ENCODE data around the gene ANO8.

Gene ANO8

DNA sequence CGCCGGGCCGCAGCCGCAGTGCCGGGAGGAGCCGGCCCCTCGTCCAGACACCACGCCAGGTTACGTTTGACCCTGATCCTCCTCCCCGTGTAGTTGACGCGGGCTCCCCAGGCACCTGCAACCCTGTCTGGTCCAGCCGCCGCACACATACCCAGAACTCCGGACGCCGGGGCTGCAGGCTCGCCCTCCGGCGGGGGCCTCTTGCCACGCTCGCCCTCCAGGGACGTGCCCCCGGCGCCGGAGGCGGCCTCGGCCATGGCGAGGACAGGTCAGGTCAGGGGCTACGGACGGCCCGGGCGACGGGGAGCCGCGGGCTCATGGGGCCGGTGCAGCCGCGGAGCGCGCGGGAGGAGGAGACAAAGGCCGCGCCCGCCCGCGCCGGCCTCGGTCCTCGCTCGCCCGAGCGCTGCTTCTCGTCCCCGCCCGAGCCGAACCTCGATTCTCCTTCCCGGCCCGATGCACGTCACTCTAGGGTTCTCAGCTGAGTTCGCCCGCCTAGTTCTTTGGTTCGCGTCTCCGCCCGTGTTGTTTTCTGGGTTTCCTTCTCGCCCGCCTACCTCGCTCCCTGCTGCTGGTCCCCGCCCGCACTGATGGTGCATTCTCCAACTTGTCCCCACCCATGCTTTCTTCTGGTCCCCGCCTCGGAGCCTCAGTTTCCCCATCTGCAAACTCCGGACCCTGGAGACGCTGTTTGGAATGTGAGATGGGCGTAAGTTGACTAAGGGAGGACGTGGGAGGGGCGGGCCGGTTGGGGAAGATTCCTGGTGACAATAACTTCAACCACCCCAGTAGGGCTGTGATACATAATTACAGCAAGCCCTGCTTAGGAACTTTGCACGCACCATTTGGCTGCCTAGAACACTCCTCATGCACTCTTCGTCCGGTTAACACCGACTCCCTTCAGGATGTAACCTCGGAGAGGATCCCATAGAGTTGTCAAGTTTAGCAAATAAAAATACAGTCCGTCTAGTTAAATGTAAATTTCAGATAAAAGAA is at the start of gene ANO8:
ANO8 (minus strand) TSS at position 442 of the 996 bp plus-strand sequence; CDS start at position 257, 185 bp downstream.
- in situ Hi-C loops (cut with HindIII; ENCODE audit: low sequenced_read_pairs), result no loop called here
- peak within 1 kb of the TSS; percentile 63 for H3K4me3 ChIP-seq (ENCODE audit: low read depth, low read length)
- DNase-seq (ENCODE audit: low read depth, low spot score), result peak; percentile 99
- TF ChIP-seq, protein P1, sequence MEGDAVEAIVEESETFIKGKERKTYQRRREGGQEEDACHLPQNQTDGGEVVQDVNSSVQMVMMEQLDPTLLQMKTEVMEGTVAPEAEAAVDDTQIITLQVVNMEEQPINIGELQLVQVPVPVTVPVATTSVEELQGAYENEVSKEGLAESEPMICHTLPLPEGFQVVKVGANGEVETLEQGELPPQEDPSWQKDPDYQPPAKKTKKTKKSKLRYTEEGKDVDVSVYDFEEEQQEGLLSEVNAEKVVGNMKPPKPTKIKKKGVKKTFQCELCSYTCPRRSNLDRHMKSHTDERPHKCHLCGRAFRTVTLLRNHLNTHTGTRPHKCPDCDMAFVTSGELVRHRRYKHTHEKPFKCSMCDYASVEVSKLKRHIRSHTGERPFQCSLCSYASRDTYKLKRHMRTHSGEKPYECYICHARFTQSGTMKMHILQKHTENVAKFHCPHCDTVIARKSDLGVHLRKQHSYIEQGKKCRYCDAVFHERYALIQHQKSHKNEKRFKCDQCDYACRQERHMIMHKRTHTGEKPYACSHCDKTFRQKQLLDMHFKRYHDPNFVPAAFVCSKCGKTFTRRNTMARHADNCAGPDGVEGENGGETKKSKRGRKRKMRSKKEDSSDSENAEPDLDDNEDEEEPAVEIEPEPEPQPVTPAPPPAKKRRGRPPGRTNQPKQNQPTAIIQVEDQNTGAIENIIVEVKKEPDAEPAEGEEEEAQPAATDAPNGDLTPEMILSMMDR (IDR thresholded peaks at IDR 0.05; ENCODE audit: low read depth, low read length), result no peak

- TF ChIP-seq, protein P1 (IDR thresholded peaks at IDR 0.05; ENCODE audit: low read depth, low read length), result no peak
- in situ Hi-C loops (cut with HindIII; ENCODE audit: low sequenced_read_pairs), result no loop called here
- DNase-seq (ENCODE audit: low read depth, low spot score), result no peak
- H3K4me3 ChIP-seq (ENCODE audit: low read depth, low read length), result no peak overlapping the region
These were observed 45.9 kb upstream of the ANO8 start for GRCh38 chr19:17380426-17381138.

DNA sequence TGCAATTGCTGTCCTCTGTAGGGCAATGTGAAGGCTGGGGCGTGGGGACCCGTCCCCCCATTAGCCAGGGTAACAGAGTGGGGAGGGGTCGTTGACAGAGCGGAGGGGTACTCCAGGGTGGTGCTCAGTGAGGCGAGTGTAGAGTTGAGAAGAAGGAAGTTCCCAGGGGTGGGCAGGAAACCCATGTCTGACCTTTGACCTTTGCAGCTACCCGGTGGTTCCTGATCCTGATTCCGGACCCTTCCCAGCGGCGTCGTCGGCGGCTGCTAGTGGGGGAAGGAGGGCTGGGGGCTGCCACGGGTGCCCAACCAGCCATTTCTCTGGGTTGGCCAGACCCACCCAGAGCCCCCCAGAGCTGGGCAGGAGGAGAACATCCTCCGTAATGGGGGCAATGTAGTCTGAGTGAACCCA is 44.6 kb upstream of the ANO8 start:
- TF ChIP-seq, protein P1 (IDR thresholded peaks at IDR 0.05; ENCODE audit: low read depth, low read length), result no peak
- no peak overlapping the region for H3K4me3 ChIP-seq (ENCODE audit: low read depth, low read length)
- in situ Hi-C loops (cut with HindIII; ENCODE audit: low sequenced_read_pairs), result no loop called here
- no peak for DNase-seq (ENCODE audit: low read depth, low spot score)

DNA sequence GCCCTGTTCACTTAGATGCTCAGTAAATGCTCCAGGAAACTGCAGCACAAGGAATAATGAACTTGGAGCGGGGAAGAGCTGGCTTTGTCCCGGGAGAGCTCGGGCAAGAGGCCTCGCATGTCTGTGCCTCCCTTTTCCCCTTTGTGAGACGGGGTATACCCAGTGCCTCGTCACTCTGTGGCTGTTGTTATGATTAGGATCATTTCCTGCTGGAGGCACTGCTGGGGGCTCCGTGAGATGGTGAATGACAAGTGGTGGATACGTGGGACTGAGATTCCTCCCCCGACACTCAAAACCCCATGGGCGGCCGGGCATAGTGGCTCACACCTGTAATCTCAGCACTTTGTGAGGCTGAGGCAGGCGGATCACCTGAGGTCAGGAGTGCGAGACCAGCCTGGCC is 43.6 kb upstream of the ANO8 start:
- H3K4me3 ChIP-seq (ENCODE audit: low read depth, low read length), result no peak overlapping the region
- TF ChIP-seq, protein P1 (IDR thresholded peaks at IDR 0.05; ENCODE audit: low read depth, low read length), result no peak
- no peak for DNase-seq (ENCODE audit: low read depth, low spot score)
- in situ Hi-C loops (cut with HindIII; ENCODE audit: low sequenced_read_pairs), result no loop called here

GRCh38 chr19:17376935-17377600 is 42.4 kb upstream of the ANO8 start, which contains the start of gene PLVAP:
Gene PLVAP, minus strand, starts transcription at chr19:17377342. Its CDS starts 54 bp downstream, at chr19:17377288.
- DNase-seq (ENCODE audit: low read depth, low spot score), result no peak
- in situ Hi-C loops (cut with HindIII; ENCODE audit: low sequenced_read_pairs), result no loop called here

More at GRCh38 chr19:17376935-17377600, 42.4 kb upstream of the ANO8 start, which contains the start of gene PLVAP:
- no peak within 1 kb of the TSS for H3K4me3 ChIP-seq (ENCODE audit: low read depth, low read length)
- TF ChIP-seq, protein P1 (IDR thresholded peaks at IDR 0.05; ENCODE audit: low read depth, low read length), result no peak

Data from astrocyte of the spinal cord (primary cell).